Measurements from ENCODE around the gene PIP5KL1. TPM values are rescaled to one million over a fixed set of nuclear protein-coding genes. Genes with fewer than 3 reads are reported as not detected.

PIP5KL1 gene
- total and polyA plus RNA-seq, 2 of the 8 experiments (the other 6 are each of a cell fraction or from before 2014, with no cell fraction given) = 13.4 to 15.4 TPM

- H3K23me2 ChIP-seq (ENCODE audit: low read depth, low read length) = peaks cover 5% of the 10 kb centered on the region
- no peak overlapping the region for H3K27ac ChIP-seq (ENCODE audit: low read depth, low read length)
- H2AK5ac ChIP-seq (ENCODE audit: low read depth, low read length) = 0 out of 2 replicates have a peak overlapping the region, but pooled peaks have one; percentile 10
- no peak overlapping the region for H3K4ac ChIP-seq (replicated peaks; ENCODE audit: insufficient read length, low read depth, low read length)
- H4K20me1 ChIP-seq (replicated peaks in 1 of 2; ENCODE audit: control insufficient read depth in 1 of 2, insufficient read depth in 2 of 2, low read length in 2 of 2) = peaks cover 0 to 3% of the 10 kb centered on the region in 2 experiments
- H3K4me3 ChIP-seq (ENCODE audit: extremely low read depth in 1 of 4, insufficient read depth in 2 of 4, low read depth in 3 of 4, low read length in 4 of 4) = peak overlapping the region; percentile 55 to 70 (median 60)
- no peak overlapping the region for H2BK5ac ChIP-seq (ENCODE audit: low read depth, low read length)
- H4K91ac ChIP-seq (replicated peaks; ENCODE audit: insufficient read length, low read length) = no peak overlapping the region
- H3K23ac ChIP-seq (ENCODE audit: insufficient read length) = no peak overlapping the region
- peak overlapping the region; percentile 81; the same call in 1 of the 2 replicates for H2BK15ac ChIP-seq (ENCODE audit: low read length)
- H2AFZ ChIP-seq (ENCODE audit: low read length) = peak overlapping the region; percentile 24; the same call in 1 of the 2 replicates
- peaks cover 0 to 6% (median 0%) of the 10 kb centered on the region in 4 experiments; a peak in 1 of 8 replicates for H3K36me3 ChIP-seq (ENCODE audit: control insufficient read depth in 2 of 4, insufficient read depth in 4 of 4, low read length in 3 of 4)
- H2BK20ac ChIP-seq (ENCODE audit: low read length) = no peak overlapping the region
- H3K4me1 ChIP-seq (replicated peaks in 1 of 4; ENCODE audit: control insufficient read depth in 3 of 4, insufficient read depth in 4 of 4, low read length in 3 of 4) = peaks cover 4 to 8% (median 7%) of the 10 kb centered on the region in 4 experiments
- H3K9ac ChIP-seq (replicated peaks in 1 of 4; ENCODE audit: extremely low read depth in 1 of 4, low read depth in 3 of 4, low read length in 3 of 4) = peak overlapping the region in 3 of 4 experiments; percentile 6 to 63 (median 43); a peak in 5 of 7 replicates
- H3K79me2 ChIP-seq (ENCODE audit: control insufficient read depth in 1 of 2, insufficient read depth in 2 of 2, low read length in 2 of 2) = no peaks in the 10 kb centered on the region
- H3K79me1 ChIP-seq (ENCODE audit: low read depth, low read length) = no peaks in the 10 kb centered on the region
- no peak for DNase-seq (ENCODE audit: low read depth in 1 of 2, low spot score in 2 of 2)
- no peak overlapping the region for H3K18ac ChIP-seq (ENCODE audit: extremely low read depth, low read length)
- no peak overlapping the region for H2BK120ac ChIP-seq (replicated peaks; ENCODE audit: low read depth, low read length)
- CTCF ChIA-PET (ENCODE audit: partially characterized antibody) = interaction anchor here (0.6 to 2.9 kb wide), 15 partner anchors 17 to 412 kb away, joined by 3 to 13 read pairs (median 4); partner anchors contain the start of genes ST6GALNAC6 and TOR2A
- H4K8ac ChIP-seq (ENCODE audit: extremely low read depth, insufficient read depth, low read length) = no peak overlapping the region
- H3K56ac ChIP-seq (replicated peaks; ENCODE audit: insufficient read length, low read depth, low read length) = no peak overlapping the region
- FAIRE-seq = no peak
- peak overlapping the region; percentile 91 to 92 for H3K4me2 ChIP-seq (ENCODE audit: insufficient read depth in 1 of 2, low read depth in 2 of 2, low read length in 2 of 2)
- H2BK12ac ChIP-seq (ENCODE audit: low read depth, low read length) = peak overlapping the region; percentile 86; the same call in 1 of the 2 replicates
- POLR2A ChIA-PET (ENCODE audit: partially characterized antibody) = interaction anchor here (0.6 to 3.7 kb wide), 8 partner anchors 10 to 138 kb away, joined by 3 to 16 read pairs (median 4); partner anchors contain the start of genes SH2D3C and ST6GALNAC6
- 69% methylated on average over 27 of the region's 27 CpGs; no CpG with 5 or more reads in 1 of the 2 experiments for WGBS, 2 experiments (ENCODE audit: extremely low coverage in 1 of 2, insufficient coverage in 1 of 2, insufficient read length in 1 of 2, insufficient replicate concordance in 2 of 2, low coverage in 1 of 2, low lambda C conversion rate in 2 of 2, missing lambda C conversion rate in 1 of 2)
- H3K14ac ChIP-seq (ENCODE audit: insufficient read length) = no peak overlapping the region
- no peak overlapping the region for H4K5ac ChIP-seq (ENCODE audit: insufficient read length, low read depth, low read length)
- peaks cover 0 to 9% (median 8%) of the 10 kb centered on the region in 4 experiments; a peak in 5 of 7 replicates for H3K27me3 ChIP-seq (replicated peaks in 1 of 4; ENCODE audit: control insufficient read depth in 3 of 4, extremely low read depth in 1 of 4, insufficient read depth in 3 of 4, low read length in 3 of 4)
- no peaks in the 10 kb centered on the region for H3K9me3 ChIP-seq (ENCODE audit: insufficient read depth in 2 of 2, low read depth in 1 of 2, low read length in 1 of 2)
- TF ChIP-seq SAP30 (IDR thresholded peaks at IDR 0.05; ENCODE audit: insufficient read depth, insufficient replicate concordance, low read length) (peak; percentile 50), RNF2 (IDR thresholded peaks at IDR 0.05; ENCODE audit: borderline replicate concordance, low read depth, low read length, missing control alignments, poor library complexity, severe bottlenecking) (no peak), TBP (IDR thresholded peaks at IDR 0.05; ENCODE audit: low read depth, low read length) (no peak), E2F6 (IDR thresholded peaks at IDR 0.05) (peak; percentile 66), SUZ12 (IDR thresholded peaks at IDR 0.05; ENCODE audit: low read length) (no peak), JUND (IDR thresholded peaks at IDR 0.05; ENCODE audit: low read length) (no peak), SIN3A (conservative IDR thresholded peaks at IDR 0.05 in 1 of 2, IDR thresholded peaks at IDR 0.05 in 1 of 2; ENCODE audit: low read depth in 1 of 2, low read length in 2 of 2) (no peak), MAX (IDR thresholded peaks at IDR 0.05) (peak; percentile 65)
These were observed 14.5 kb downstream of the PIP5KL1 start for GRCh38 chr9:127915801-127916719.
